Measurements from ENCODE around the gene MRPL2.

DNA sequence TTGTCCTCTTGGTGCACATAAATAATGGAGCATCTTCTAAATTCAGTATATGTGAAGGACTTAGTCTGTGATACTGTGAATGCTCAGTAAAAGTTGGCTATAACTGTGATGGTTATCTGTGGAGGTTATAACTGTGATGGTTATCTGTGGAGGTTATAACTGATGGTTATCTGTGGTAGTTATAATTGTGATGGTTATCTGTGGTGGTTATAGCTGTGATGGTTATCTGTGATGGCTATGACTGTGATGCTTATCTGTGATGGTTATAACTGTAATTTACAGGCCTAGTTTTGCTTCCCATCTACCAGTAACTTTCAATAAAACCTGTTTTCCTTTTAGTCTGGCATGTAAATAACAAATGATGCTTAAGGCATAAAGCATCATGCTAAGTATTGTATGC lies 33.4 kb upstream of the MRPL2 start:
- TF ChIP-seq, protein P1, sequence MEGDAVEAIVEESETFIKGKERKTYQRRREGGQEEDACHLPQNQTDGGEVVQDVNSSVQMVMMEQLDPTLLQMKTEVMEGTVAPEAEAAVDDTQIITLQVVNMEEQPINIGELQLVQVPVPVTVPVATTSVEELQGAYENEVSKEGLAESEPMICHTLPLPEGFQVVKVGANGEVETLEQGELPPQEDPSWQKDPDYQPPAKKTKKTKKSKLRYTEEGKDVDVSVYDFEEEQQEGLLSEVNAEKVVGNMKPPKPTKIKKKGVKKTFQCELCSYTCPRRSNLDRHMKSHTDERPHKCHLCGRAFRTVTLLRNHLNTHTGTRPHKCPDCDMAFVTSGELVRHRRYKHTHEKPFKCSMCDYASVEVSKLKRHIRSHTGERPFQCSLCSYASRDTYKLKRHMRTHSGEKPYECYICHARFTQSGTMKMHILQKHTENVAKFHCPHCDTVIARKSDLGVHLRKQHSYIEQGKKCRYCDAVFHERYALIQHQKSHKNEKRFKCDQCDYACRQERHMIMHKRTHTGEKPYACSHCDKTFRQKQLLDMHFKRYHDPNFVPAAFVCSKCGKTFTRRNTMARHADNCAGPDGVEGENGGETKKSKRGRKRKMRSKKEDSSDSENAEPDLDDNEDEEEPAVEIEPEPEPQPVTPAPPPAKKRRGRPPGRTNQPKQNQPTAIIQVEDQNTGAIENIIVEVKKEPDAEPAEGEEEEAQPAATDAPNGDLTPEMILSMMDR (IDR thresholded peaks at IDR 0.05; ENCODE audit: borderline replicate concordance, extremely low read depth, low read length, poor library complexity, severe bottlenecking) = no peak
- TF ChIP-seq EZH2 (IDR thresholded peaks at IDR 0.05; ENCODE audit: borderline replicate concordance, low read depth, low read length, severe bottlenecking) = no peak
